ENCODE measurements around the gene CYB5R3. TPM values are rescaled to one million over a fixed set of nuclear protein-coding genes. Genes with fewer than 3 reads are reported as not detected.

Gene CYB5R3
- 42.1 and 56.8 TPM in 2 replicates for total RNA-seq (ENCODE audit: low replicate concordance)

GRCh38 chr22:42649246-42650099 lies at the start of gene CYB5R3:
Gene CYB5R3 (minus strand): TSS chr22:42649392. CDS start chr22:42649315, 77 bp downstream.

GRCh38 chr22:42614312-42615091 lies 34.7 kb downstream of the CYB5R3 start, which contains the start of gene POLDIP3:
Gene POLDIP3 (minus strand): TSS chr22:42614883. CDS start chr22:42614857, 26 bp downstream.

Other genes starting within 250 kb of the CYB5R3 start
- not detected in 2 replicates for gene NFAM1, start 217.0 kb downstream of the CYB5R3 start, total RNA-seq (ENCODE audit: low replicate concordance)
- 14.7 and 29.7 TPM in 2 replicates for gene RRP7A, start 129.6 kb downstream of the CYB5R3 start, total RNA-seq (ENCODE audit: low replicate concordance)
- 2.6 and 4.4 TPM in 2 replicates for gene SERHL2, start 95.4 kb downstream of the CYB5R3 start, total RNA-seq (ENCODE audit: low replicate concordance)
- gene POLDIP3, start 34.5 kb downstream of the CYB5R3 start, total RNA-seq (ENCODE audit: low replicate concordance), result 24.1 and 25.6 TPM in 2 replicates
- gene ATP5MGL, start 8.8 kb downstream of the CYB5R3 start, total RNA-seq (ENCODE audit: low replicate concordance), result 0.38 and 1.2 TPM in 2 replicates
- gene A4GALT, start 71.5 kb upstream of the CYB5R3 start, total RNA-seq (ENCODE audit: low replicate concordance), result 16.8 and 31.9 TPM in 2 replicates
- 36.9 and 75.5 TPM in 2 replicates for gene ARFGAP3, start 207.9 kb upstream of the CYB5R3 start, total RNA-seq (ENCODE audit: low replicate concordance)

Measured in smooth muscle cell of the coronary artery (primary cell).